KOPT-K1 (cell line): ENCODE data around the gene ELAVL1.

Experiments
- H3K27ac ChIP-seq: fragments of 200-600 bp; sonication (generic); 2 replicates; pipeline ENCODE4 v1.5.1; 2016; ENCODE audit warnings: antibody characterized with exemption, mild to moderate bottlenecking, low read depth, low read length; ENCODE audit not compliant: poor library complexity, severe bottlenecking
- H3K36me3 ChIP-seq: fragments of 200-600 bp; sonication (generic); 2 replicates; pipeline ENCODE4 v1.5.1; 2017; ENCODE audit warnings: antibody characterized with exemption, mild to moderate bottlenecking, low read length, moderate library complexity; ENCODE audit not compliant: insufficient read depth
- H3K9me3 ChIP-seq: fragments of 200-600 bp; sonication (generic); 2 replicates; pipeline ENCODE4 v1.5.1; 2017; ENCODE audit warnings: antibody characterized with exemption, low read length, mild to moderate bottlenecking; ENCODE audit not compliant: insufficient read depth, poor library complexity, severe bottlenecking

ELAVL1 gene

GRCh38 chr19:7983286-7983950, 22.0 kb downstream of the ELAVL1 start:
- peaks cover 100% of the 10 kb centered on the region for H3K36me3 ChIP-seq
- no peak overlapping the region for H3K27ac ChIP-seq
- no peaks in the 10 kb centered on the region for H3K9me3 ChIP-seq

GRCh38 chr19:7982651-7983099, 22.8 kb downstream of the ELAVL1 start:
- Histone ChIP-seq H3K27ac (no peak overlapping the region), H3K36me3 (peaks cover 100% of the 10 kb centered on the region), H3K9me3 (no peaks in the 10 kb centered on the region)

GRCh38 chr19:7982103-7982502, 23.3 kb downstream of the ELAVL1 start:
- no peaks in the 10 kb centered on the region for H3K9me3 ChIP-seq
- no peak overlapping the region for H3K27ac ChIP-seq
- H3K36me3 ChIP-seq: peaks cover 100% of the 10 kb centered on the region

GRCh38 chr19:7981661-7982060, 23.8 kb downstream of the ELAVL1 start:
- peaks cover 100% of the 10 kb centered on the region for H3K36me3 ChIP-seq
- no peak overlapping the region for H3K27ac ChIP-seq
- H3K9me3 ChIP-seq: no peaks in the 10 kb centered on the region

GRCh38 chr19:7981199-7981598, 24.2 kb downstream of the ELAVL1 start:
- H3K27ac ChIP-seq: no peak overlapping the region
- no peaks in the 10 kb centered on the region for H3K9me3 ChIP-seq
- H3K36me3 ChIP-seq: peaks cover 100% of the 10 kb centered on the region

- Histone ChIP-seq H3K9me3 (no peaks in the 10 kb centered on the region), H3K27ac (no peak overlapping the region), H3K36me3 (peaks cover 96% of the 10 kb centered on the region)
These were observed 24.8 kb downstream of the ELAVL1 start for GRCh38 chr19:7980635-7981121.

- Histone ChIP-seq H3K36me3 (peaks cover 96% of the 10 kb centered on the region), H3K9me3 (no peaks in the 10 kb centered on the region), H3K27ac (no peak overlapping the region)
These were observed 25.3 kb downstream of the ELAVL1 start for GRCh38 chr19:7980168-7980567.

- H3K9me3 ChIP-seq: no peaks in the 10 kb centered on the region
- H3K27ac ChIP-seq: no peak overlapping the region
- peaks cover 96% of the 10 kb centered on the region for H3K36me3 ChIP-seq
These were observed 25.9 kb downstream of the ELAVL1 start for GRCh38 chr19:7979559-7979958.

GRCh38 chr19:7979011-7979410, 26.4 kb downstream of the ELAVL1 start:
- Histone ChIP-seq H3K27ac (no peak overlapping the region), H3K9me3 (no peaks in the 10 kb centered on the region), H3K36me3 (peaks cover 96% of the 10 kb centered on the region)

GRCh38 chr19:7978179-7978825, 27.1 kb downstream of the ELAVL1 start:
- H3K27ac ChIP-seq: no peak overlapping the region
- H3K9me3 ChIP-seq: no peaks in the 10 kb centered on the region
- H3K36me3 ChIP-seq: peaks cover 96% of the 10 kb centered on the region

- Histone ChIP-seq H3K27ac (no peak overlapping the region), H3K36me3 (peaks cover 96% of the 10 kb centered on the region), H3K9me3 (no peaks in the 10 kb centered on the region)
These were observed 27.8 kb downstream of the ELAVL1 start for GRCh38 chr19:7977723-7978040.

GRCh38 chr19:7977021-7977722, 28.3 kb downstream of the ELAVL1 start:
- H3K9me3 ChIP-seq: no peaks in the 10 kb centered on the region
- H3K36me3 ChIP-seq: peaks cover 96% of the 10 kb centered on the region
- H3K27ac ChIP-seq: no peak overlapping the region

GRCh38 chr19:7976461-7976860, 29.0 kb downstream of the ELAVL1 start:
- Histone ChIP-seq H3K36me3 (peaks cover 96% of the 10 kb centered on the region), H3K27ac (no peak overlapping the region), H3K9me3 (no peaks in the 10 kb centered on the region)

GRCh38 chr19:7975037-7975436, 30.4 kb downstream of the ELAVL1 start:
- Histone ChIP-seq H3K9me3 (no peaks in the 10 kb centered on the region), H3K27ac (no peak overlapping the region), H3K36me3 (peaks cover 96% of the 10 kb centered on the region)

- H3K27ac ChIP-seq: no peak overlapping the region
- H3K36me3 ChIP-seq: peaks cover 95% of the 10 kb centered on the region
- H3K9me3 ChIP-seq: no peaks in the 10 kb centered on the region
These were observed 31.6 kb downstream of the ELAVL1 start for GRCh38 chr19:7973883-7974282.
